Vagina (tissue), 2 donors: ENCODE results near the gene SEPTIN2. TPM values are rescaled to one million over a fixed set of nuclear protein-coding genes. Genes with fewer than 3 reads are reported as not detected.

Experiments
- DNase-seq, 2 donors: peaks; one replicate each; pipeline ENCODE4 v3.0.0-alpha.2; 2017; ENCODE audit errors: extremely low spot score in 2 of 2
- H3K27ac ChIP-seq: fragments of 200-600 bp; sonication (generic); one replicate; pipeline ENCODE4 v1.5.1; 2019
- H3K27me3 ChIP-seq: fragments of 200-600 bp; sonication (generic); one replicate; pipeline ENCODE4 v1.5.1; 2019
- H3K36me3 ChIP-seq, 2 donors: fragments of 200-600 bp; sonication (generic); one replicate each; pipeline ENCODE4 v1.5.1; 2017 to 2019
- H3K4me1 ChIP-seq: fragments of 200-600 bp; sonication (generic); one replicate; pipeline ENCODE4 v1.5.1; 2019
- H3K4me3 ChIP-seq, 2 donors: fragments of 200-600 bp; sonication (generic); 1 replicate in 1 of 2; 2 replicates in 1 of 2; pipeline ENCODE4 v1.5.1; 2016 to 2019
- H3K9me3 ChIP-seq: fragments of 200-600 bp; sonication (generic); one replicate; pipeline ENCODE4 v1.5.1; 2019
- CTCF ChIP-seq, 3 experiments: fragments of 450-650 bp in 2 of 3; fragments of 200-600 bp in 1 of 3; sonication (generic) in 1 of 3; IDR thresholded peaks; one replicate each; pipeline ENCODE4 v1.5.1; 2017 to 2019; ENCODE audit warnings: antibody characterized with exemption in 3 of 3, mild to moderate bottlenecking in 2 of 3, moderate library complexity in 2 of 3
- POLR2A ChIP-seq, 2 donors: fragments of 450-650 bp; IDR thresholded peaks; one replicate each; pipeline ENCODE4 v1.6.1; 2017; ENCODE audit warnings: antibody characterized with exemption in 2 of 2, mild to moderate bottlenecking in 2 of 2, moderate library complexity in 2 of 2
- POLR2AphosphoS5 ChIP-seq, 2 donors: sonication (generic); formaldehyde crosslinking; IDR thresholded peaks; one replicate each; pipeline ENCODE4 v1.9.0; 2017; ENCODE audit warnings: antibody characterized with exemption in 2 of 2, mild to moderate bottlenecking in 2 of 2, low read depth in 1 of 2; ENCODE audit not compliant: insufficient read depth in 1 of 2
- intact Hi-C: fragments of 100-400 bp; cut with DNase I; formaldehyde crosslinking; loops from one replicate; pipeline ENCODE4 v1.15.1; 2023
- total RNA-seq: library from RNA; depleted of rRNA; stranded (reverse); fragments of >200 nt; gene quantifications from one replicate; pipeline ENCODE4 v1.2.3, GENCODE V29; 2016

Gene SEPTIN2
- total RNA-seq = 198 TPM

- H3K36me3 ChIP-seq = peaks cover 0 to 5% of the 10 kb centered on the region in 2 donors
- peak within 1 kb of the TSS; percentile 99 for H3K27ac ChIP-seq
- H3K4me3 ChIP-seq = peak within 1 kb of the TSS; percentile 77 to 97
- no peaks in the 10 kb centered on the region for H3K27me3 ChIP-seq
- H3K9me3 ChIP-seq = no peaks in the 10 kb centered on the region
- H3K4me1 ChIP-seq = peaks cover 77% of the 10 kb centered on the region
- intact Hi-C loops = loop anchor here (5.0 kb wide), 3 partner anchors 41 to 321 kb away; partner anchors contain the start of genes ATG4B, FARP2 and THAP4
- peak in 1 of 2 donors; percentile 94 for DNase-seq
- TF ChIP-seq CTCF (IDR thresholded peaks at IDR 0.05) (no peak), POLR2AphosphoS5 (IDR thresholded peaks at IDR 0.05; ENCODE audit: insufficient read depth in 1 of 2, low read depth in 1 of 2) (peak in 1 of 2 donors; percentile 56), POLR2A (IDR thresholded peaks at IDR 0.05) (peak; percentile 19 to 84)
Measured at GRCh38 chr2:241315879-241316631, at the start of gene SEPTIN2. SEPTIN2 (plus strand) TSS chr2:241315925; CDS start chr2:241324233, 8,308 bp downstream.

GRCh38 chr2:241267249-241268067, 48.3 kb upstream of the SEPTIN2 start:
- TF ChIP-seq CTCF (IDR thresholded peaks at IDR 0.05) = no peak
- no peak for TF ChIP-seq POLR2AphosphoS5 (IDR thresholded peaks at IDR 0.05; ENCODE audit: insufficient read depth in 1 of 2, low read depth in 1 of 2)
- TF ChIP-seq POLR2A (IDR thresholded peaks at IDR 0.05) = no peak
- H3K4me3 ChIP-seq = no peak overlapping the region
- DNase-seq = no peak
- peaks cover 44% of the 10 kb centered on the region for H3K4me1 ChIP-seq
- intact Hi-C loops = no loop called here
- H3K27ac ChIP-seq = no peak overlapping the region
- peaks cover 0 to 46% of the 10 kb centered on the region in 2 donors for H3K36me3 ChIP-seq
- no peaks in the 10 kb centered on the region for H3K27me3 ChIP-seq
- no peaks in the 10 kb centered on the region for H3K9me3 ChIP-seq

GRCh38 chr2:241268306-241268705, 47.4 kb upstream of the SEPTIN2 start:
- intact Hi-C loops = no loop called here
- Histone ChIP-seq H3K27ac (no peak overlapping the region), H3K36me3 (peaks cover 0 to 38% of the 10 kb centered on the region in 2 donors), H3K27me3 (no peaks in the 10 kb centered on the region), H3K4me1 (peaks cover 48% of the 10 kb centered on the region), H3K9me3 (no peaks in the 10 kb centered on the region), H3K4me3 (no peak overlapping the region)
- TF ChIP-seq POLR2AphosphoS5 (IDR thresholded peaks at IDR 0.05; ENCODE audit: insufficient read depth in 1 of 2, low read depth in 1 of 2) = no peak
- TF ChIP-seq CTCF (IDR thresholded peaks at IDR 0.05) = no peak
- TF ChIP-seq POLR2A (IDR thresholded peaks at IDR 0.05) = no peak
- no peak for DNase-seq

GRCh38 chr2:241268716-241269445, 46.8 kb upstream of the SEPTIN2 start:
- intact Hi-C loops = no loop called here
- H3K27me3 ChIP-seq = no peaks in the 10 kb centered on the region
- no peaks in the 10 kb centered on the region for H3K9me3 ChIP-seq
- TF ChIP-seq POLR2A (IDR thresholded peaks at IDR 0.05) = no peak
- no peak for TF ChIP-seq POLR2AphosphoS5 (IDR thresholded peaks at IDR 0.05; ENCODE audit: insufficient read depth in 1 of 2, low read depth in 1 of 2)
- no peak for TF ChIP-seq CTCF (IDR thresholded peaks at IDR 0.05)
- H3K27ac ChIP-seq = no peak overlapping the region
- no peak overlapping the region for H3K4me3 ChIP-seq
- DNase-seq = no peak
- H3K4me1 ChIP-seq = peaks cover 54% of the 10 kb centered on the region
- H3K36me3 ChIP-seq = peaks cover 0 to 32% of the 10 kb centered on the region in 2 donors
